Large intestine (tissue), 3 donors: ENCODE data around the gene GPRASP3. TPM values are rescaled to one million over a fixed set of nuclear protein-coding genes. Genes with fewer than 3 reads are reported as not detected.

Source experiments
- DNase-seq, 2 donors: peaks; one replicate each; pipeline versions ENCODE4 v3.0.0 to v3.0.0-alpha.2; 2013
- H3K27ac ChIP-seq: one replicate; pipeline ENCODE4 v1.5.1; 2013; ENCODE audit warnings: low read length
- H3K27me3 ChIP-seq: 2 replicates; pipeline ENCODE4 v1.6.1; 2013; ENCODE audit warnings: low read length; ENCODE audit not compliant: control insufficient read depth, insufficient read depth
- H3K36me3 ChIP-seq: 2 replicates; pipeline ENCODE4 v1.6.1; 2013; ENCODE audit warnings: low read length; ENCODE audit not compliant: control insufficient read depth, insufficient read depth
- H3K4me1 ChIP-seq: one replicate; pipeline ENCODE4 v1.6.1; 2013; ENCODE audit warnings: low read length; ENCODE audit not compliant: control insufficient read depth, insufficient read depth
- H3K4me3 ChIP-seq: one replicate; pipeline ENCODE4 v1.5.1; 2013; ENCODE audit warnings: low read length
- H3K9me3 ChIP-seq: one replicate; pipeline ENCODE4 v1.6.1; 2013; ENCODE audit warnings: mild to moderate bottlenecking, low read depth, low read length, moderate library complexity; ENCODE audit not compliant: control insufficient read depth
- WGBS: methylation state at CpG from one replicate; pipeline ENCODE4 v1.1.5; 2013; ENCODE audit warnings: low lambda C conversion rate; ENCODE audit not compliant: insufficient coverage; 5-methylcytosine and 5-hydroxymethylcytosine counted together
- polyA plus RNA-seq: library from polyadenylated mRNA; unstranded; fragments of 120-200 nt; gene quantifications from one replicate; pipeline ENCODE4 v1.2.1, GENCODE V29; 2013

GPRASP3 gene
- polyA plus RNA-seq, 1 donor, result 10.7 TPM

DNA sequence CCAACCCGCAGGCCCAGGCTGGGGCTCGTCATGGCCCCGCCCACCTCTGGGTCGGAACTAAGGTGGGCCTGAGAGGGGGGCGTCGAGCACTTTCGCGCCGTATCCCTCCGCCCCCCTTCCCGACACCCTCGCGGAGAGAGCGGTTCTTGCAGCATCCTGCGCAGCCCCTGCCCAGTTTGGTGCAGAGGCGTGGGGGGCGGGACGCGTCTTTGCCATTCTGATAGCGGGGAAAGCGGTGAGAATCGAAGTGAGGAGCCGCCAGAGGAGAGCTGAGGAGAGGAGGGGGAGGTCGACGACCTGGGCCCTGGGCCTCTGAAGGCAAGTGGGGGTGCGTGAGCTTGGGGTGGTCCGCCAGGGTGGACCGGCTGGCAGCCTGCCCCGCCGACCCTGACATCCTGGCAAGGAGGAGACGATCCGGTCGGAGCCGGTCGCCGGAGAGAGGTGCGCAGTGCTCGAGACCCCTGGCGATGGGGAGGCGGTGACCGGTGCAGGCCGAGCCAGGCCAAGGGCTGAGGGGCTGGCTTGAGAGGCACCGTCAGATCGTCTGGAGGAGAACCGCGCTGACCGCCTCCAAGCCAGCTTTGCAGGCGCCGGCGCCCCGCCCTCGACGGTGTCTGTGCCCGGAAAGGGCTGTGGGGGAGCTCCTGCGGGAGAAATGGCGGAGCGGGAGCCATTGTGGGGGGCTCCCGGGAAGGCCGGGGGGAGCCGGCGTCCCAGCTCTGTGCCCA, 25.5 kb downstream of the GPRASP3 start:
- no peaks in the 10 kb centered on the region for H3K27me3 ChIP-seq
- H3K9me3 ChIP-seq, result no peaks in the 10 kb centered on the region
- peak overlapping the region; percentile 33 for H3K27ac ChIP-seq
- no peaks in the 10 kb centered on the region for H3K36me3 ChIP-seq
- peak overlapping the region; percentile 59 for H3K4me3 ChIP-seq
- H3K4me1 ChIP-seq, result no peaks in the 10 kb centered on the region
- WGBS, result no CpG with 5 or more reads among the region's 61 CpGs
- peak in 1 of 2 donors; percentile 25 for DNase-seq

DNA sequence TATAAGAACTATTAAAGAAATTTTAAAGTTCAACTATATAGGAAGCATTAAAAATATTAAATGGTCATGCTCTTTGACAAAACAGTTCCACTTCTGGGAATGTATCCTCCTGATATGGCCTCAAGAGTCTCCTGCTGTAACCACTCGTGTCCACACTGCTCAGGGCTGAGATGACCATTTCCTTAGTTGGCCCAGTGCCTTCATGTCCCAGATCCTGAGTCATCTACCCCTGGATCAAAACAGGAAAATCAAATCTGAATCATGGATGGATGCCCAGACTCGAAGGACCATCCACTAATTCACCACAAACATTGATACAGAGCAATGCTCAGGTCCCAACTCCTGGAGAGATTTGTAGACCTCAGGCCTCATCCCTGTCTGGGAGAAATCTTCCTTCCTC, 44.7 kb downstream of the GPRASP3 start:
- Histone ChIP-seq H3K27me3 (no peaks in the 10 kb centered on the region), H3K9me3 (no peaks in the 10 kb centered on the region), H3K36me3 (no peaks in the 10 kb centered on the region), H3K4me3 (no peak overlapping the region), H3K27ac (no peak overlapping the region), H3K4me1 (peaks cover 3% of the 10 kb centered on the region)
- DNase-seq, result no peak
- no CpG with 5 or more reads among the region's 2 CpGs for WGBS

DNA sequence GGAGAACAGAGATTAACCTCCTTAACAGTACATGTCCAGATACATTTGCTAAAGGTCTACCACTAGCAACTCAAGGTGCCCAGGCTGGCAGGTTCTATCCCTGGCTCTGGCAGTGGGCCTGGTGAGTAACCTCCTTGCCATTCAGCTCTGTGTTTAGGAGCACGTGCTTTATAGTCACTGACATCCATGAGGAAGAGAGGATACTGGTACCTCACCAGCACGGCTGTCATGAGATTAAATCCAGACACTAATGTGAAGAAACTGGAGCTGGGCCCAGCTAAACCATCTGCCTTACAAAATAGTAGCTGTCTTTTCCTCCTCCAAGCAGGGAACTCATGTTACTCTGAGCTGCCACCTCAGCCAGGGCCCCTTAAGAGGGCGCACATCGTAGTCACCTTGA, 45.3 kb downstream of the GPRASP3 start:
- Histone ChIP-seq H3K36me3 (no peaks in the 10 kb centered on the region), H3K4me3 (no peak overlapping the region), H3K27ac (no peak overlapping the region), H3K4me1 (peaks cover 3% of the 10 kb centered on the region), H3K9me3 (no peaks in the 10 kb centered on the region), H3K27me3 (no peaks in the 10 kb centered on the region)
- no peak for DNase-seq
- no CpG with 5 or more reads among the region's 4 CpGs for WGBS

DNA sequence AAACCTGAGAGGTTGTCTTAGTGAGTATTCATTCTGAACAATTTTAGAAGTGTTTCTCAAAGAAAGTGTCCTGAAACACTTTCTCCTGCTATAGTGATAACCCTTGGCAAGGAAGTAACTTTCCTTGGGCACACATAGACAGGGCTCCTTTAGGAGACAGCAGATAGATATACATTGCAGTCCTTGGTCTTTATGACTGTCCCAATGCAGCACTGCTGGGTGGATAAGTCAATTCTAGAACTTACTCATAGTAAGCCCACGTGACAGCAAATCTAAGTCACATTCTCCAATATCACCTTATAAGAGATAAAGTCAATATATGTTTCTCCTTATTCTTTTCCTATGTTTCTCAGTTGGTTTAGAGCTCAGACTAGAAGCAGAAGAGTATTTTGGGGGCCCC, 46.7 kb downstream of the GPRASP3 start:
- no CpG with 5 or more reads among the region's 1 CpG for WGBS
- Histone ChIP-seq H3K27me3 (no peaks in the 10 kb centered on the region), H3K4me1 (peaks cover 3% of the 10 kb centered on the region), H3K27ac (no peak overlapping the region), H3K9me3 (no peaks in the 10 kb centered on the region), H3K36me3 (no peaks in the 10 kb centered on the region), H3K4me3 (no peak overlapping the region)
- no peak for DNase-seq

DNA sequence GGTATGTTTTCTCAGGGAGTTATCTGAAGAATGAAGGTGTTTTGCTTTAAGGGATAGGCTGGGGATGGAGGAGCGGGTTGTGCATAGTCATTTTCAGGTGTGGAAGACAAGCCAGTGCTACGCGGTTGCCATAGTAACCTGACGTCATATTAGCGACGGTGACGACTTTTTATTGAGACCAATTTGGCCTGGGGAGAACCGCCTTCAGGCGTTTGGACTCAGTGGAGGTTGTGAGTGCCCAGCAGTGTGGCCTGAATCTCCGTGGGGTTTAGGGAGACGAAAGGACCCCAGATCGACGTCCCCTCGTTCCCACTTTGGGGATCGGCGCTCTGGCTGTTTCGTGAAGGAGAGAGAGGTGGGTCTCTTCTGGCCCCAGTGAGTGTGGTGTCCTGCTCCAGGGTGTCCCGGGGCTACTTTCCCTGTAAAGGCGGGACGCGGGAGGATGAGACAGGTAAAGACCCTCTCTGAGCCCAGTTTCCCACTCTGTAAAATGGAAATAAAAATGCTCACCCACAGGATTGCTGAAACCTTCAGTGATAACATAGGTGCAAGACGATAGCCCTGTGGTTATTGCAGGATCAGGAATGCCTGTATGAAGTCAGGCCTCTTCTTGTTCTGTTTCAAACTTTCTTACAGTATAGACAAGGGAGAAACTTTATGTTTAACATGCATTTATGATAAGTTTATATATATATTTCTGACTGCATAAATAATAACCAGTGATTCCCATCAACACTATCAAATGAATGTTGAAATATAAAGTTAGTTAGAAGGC, 48.6 kb downstream of the GPRASP3 start:
- WGBS, result no CpG with 5 or more reads among the region's 22 CpGs
- Histone ChIP-seq H3K27ac (peak overlapping the region; percentile 57), H3K4me3 (peak overlapping the region; percentile 73), H3K9me3 (no peaks in the 10 kb centered on the region), H3K36me3 (no peaks in the 10 kb centered on the region), H3K27me3 (no peaks in the 10 kb centered on the region), H3K4me1 (peaks cover 3% of the 10 kb centered on the region)
- peak; percentile 82 to 90 for DNase-seq

Other genes starting within 250 kb of the GPRASP3 start
- gene TCP11X2, start 248.9 kb upstream of the GPRASP3 start, polyA plus RNA-seq, result 0.25 TPM
- 18.6 TPM for gene TMSB15A, start 204.0 kb upstream of the GPRASP3 start, polyA plus RNA-seq
- 18.5 TPM for gene ARMCX5, start 121.2 kb upstream of the GPRASP3 start, polyA plus RNA-seq
- 13.8 TPM for gene GPRASP1, start 69.3 kb upstream of the GPRASP3 start, polyA plus RNA-seq
- gene GPRASP2, start 8.3 kb upstream of the GPRASP3 start, polyA plus RNA-seq, result 19.3 TPM
- gene RAB40AL, start 216.5 kb downstream of the GPRASP3 start, polyA plus RNA-seq, result 0.25 TPM